Thyroid gland (tissue), 4 donors: ENCODE measurements around the gene PRELID1. TPM values are rescaled to one million over a fixed set of nuclear protein-coding genes. Genes with fewer than 3 reads are reported as not detected.

Source experiments
- DNase-seq, 2 donors: peaks; one replicate each; pipeline ENCODE4 v3.0.0-alpha.2; 2019
- H3K27ac ChIP-seq, 3 donors: fragments of 200-600 bp; sonication (generic); 1 replicate in 2 of 3; 2 replicates in 1 of 3; pipeline ENCODE4 v1.5.1; 2016 to 2019; ENCODE audit warnings: mild to moderate bottlenecking in 1 of 3, moderate library complexity in 1 of 3
- H3K27me3 ChIP-seq: fragments of 200-600 bp; sonication (generic); one replicate; pipeline ENCODE4 v1.5.1; 2019
- H3K36me3 ChIP-seq, 2 donors: fragments of 200-600 bp; sonication (generic); one replicate each; pipeline ENCODE4 v1.5.1; 2016 to 2019
- H3K4me1 ChIP-seq, 2 donors: fragments of 200-600 bp; sonication (generic); one replicate each; pipeline ENCODE4 v1.5.1; 2017 to 2019
- H3K4me3 ChIP-seq, 3 donors: fragments of 200-600 bp; sonication (generic); replicated peaks in 1 of 3; 1 replicate in 2 of 3; 2 replicates in 1 of 3; pipeline ENCODE4 v1.5.1; 2016; ENCODE audit warnings: mild to moderate bottlenecking in 1 of 3
- H3K9me3 ChIP-seq: fragments of 200-600 bp; sonication (generic); one replicate; pipeline ENCODE4 v1.5.1; 2017
- CTCF ChIP-seq, 6 experiments: fragments of 200-600 bp in 3 of 6; fragments of 450-650 bp in 3 of 6; sonication (generic) in 3 of 6; IDR thresholded peaks; one replicate each; pipeline ENCODE4 v1.5.1; 2016 to 2019; ENCODE audit warnings: antibody characterized with exemption in 6 of 6, mild to moderate bottlenecking in 2 of 6, inconsistent platforms in 1 of 6, moderate library complexity in 1 of 6
- POLR2A ChIP-seq, 2 donors: fragments of 450-650 bp; IDR thresholded peaks; one replicate each; pipeline ENCODE4 v1.6.1; 2017; ENCODE audit warnings: antibody characterized with exemption in 2 of 2, mild to moderate bottlenecking in 2 of 2, moderate library complexity in 1 of 2
- WGBS, 2 donors: methylation state at CpG; one replicate each; pipeline ENCODE4 v1.1.5; 2017; 5-methylcytosine and 5-hydroxymethylcytosine counted together
- intact Hi-C: fragments of 100-400 bp; cut with DNase I; formaldehyde crosslinking; loops from one replicate; pipeline ENCODE4 v1.15.1; 2023
- total RNA-seq, 4 donors: library from RNA; depleted of rRNA; stranded (reverse); fragments of >200 nt; gene quantifications; one replicate each; pipeline ENCODE4 v1.2.3, GENCODE V29; 2016

Gene PRELID1
- total RNA-seq, 4 donors from 2014 or later = 52.8 to 83.2 (median 57.9) TPM

GRCh38 chr5:177350776-177351391 lies 47.3 kb downstream of the PRELID1 start:
- no peaks in the 10 kb centered on the region for H3K36me3 ChIP-seq
- no peaks in the 10 kb centered on the region for H3K9me3 ChIP-seq
- intact Hi-C loops = loop anchor here (5.0 kb wide), 1 partner anchor 39 kb away; the partner anchor contains the start of gene MXD3
- H3K4me3 ChIP-seq = peak overlapping the region; percentile 66 to 93 (median 82)
- H3K4me1 ChIP-seq = peaks cover 14 to 27% of the 10 kb centered on the region in 2 donors
- DNase-seq = no peak
- 17 to 21% methylated on average over 11 to 19 of the region's 19 CpGs for WGBS, 2 donors
- peak overlapping the region; percentile 86 to 90 (median 86) for H3K27ac ChIP-seq
- H3K27me3 ChIP-seq = no peaks in the 10 kb centered on the region
- TF ChIP-seq CTCF (IDR thresholded peaks at IDR 0.05) (no peak), POLR2A (IDR thresholded peaks at IDR 0.05) (no peak)

GRCh38 chr5:177351392-177352329 lies 48.1 kb downstream of the PRELID1 start, which contains the start of gene LMAN2:
Gene LMAN2 (minus strand): TSS chr5:177351668. CDS start chr5:177351647, 21 bp downstream.
- DNase-seq = peak; percentile 93 to 95
- Histone ChIP-seq H3K27me3 (no peaks in the 10 kb centered on the region), H3K9me3 (no peaks in the 10 kb centered on the region), H3K27ac (peak within 1 kb of the TSS; percentile 86 to 90 (median 86)), H3K4me3 (peak within 1 kb of the TSS; percentile 66 to 93 (median 82)), H3K36me3 (no peaks in the 10 kb centered on the region), H3K4me1 (peaks cover 14 to 27% of the 10 kb centered on the region in 2 donors)
- intact Hi-C loops = loop anchor here (5.0 kb wide), 1 partner anchor 39 kb away; the partner anchor contains the start of gene MXD3
- WGBS, 2 donors = 8% methylated on average over 46 to 47 of the region's 55 CpGs
- no peak for TF ChIP-seq CTCF (IDR thresholded peaks at IDR 0.05)
- TF ChIP-seq POLR2A (IDR thresholded peaks at IDR 0.05) = peak in 1 of 2 donors; percentile 60

- no peaks in the 10 kb centered on the region for H3K9me3 ChIP-seq
- no peak overlapping the region for H3K4me3 ChIP-seq
- WGBS, 2 donors = 74 to 78% methylated on average over 5 of the region's 5 CpGs
- no peak for DNase-seq
- no peak overlapping the region for H3K27ac ChIP-seq
- H3K27me3 ChIP-seq = no peaks in the 10 kb centered on the region
- TF ChIP-seq POLR2A (IDR thresholded peaks at IDR 0.05) (no peak), CTCF (IDR thresholded peaks at IDR 0.05) (no peak)
- intact Hi-C loops = loop anchor here (5.0 kb wide), 1 partner anchor 41 kb away; the partner anchor contains the start of gene MXD3
- peaks cover 14 to 27% of the 10 kb centered on the region in 2 donors for H3K4me1 ChIP-seq
- no peaks in the 10 kb centered on the region for H3K36me3 ChIP-seq
Observed at GRCh38 chr5:177353093-177353492, 49.5 kb downstream of the PRELID1 start.

DNA sequence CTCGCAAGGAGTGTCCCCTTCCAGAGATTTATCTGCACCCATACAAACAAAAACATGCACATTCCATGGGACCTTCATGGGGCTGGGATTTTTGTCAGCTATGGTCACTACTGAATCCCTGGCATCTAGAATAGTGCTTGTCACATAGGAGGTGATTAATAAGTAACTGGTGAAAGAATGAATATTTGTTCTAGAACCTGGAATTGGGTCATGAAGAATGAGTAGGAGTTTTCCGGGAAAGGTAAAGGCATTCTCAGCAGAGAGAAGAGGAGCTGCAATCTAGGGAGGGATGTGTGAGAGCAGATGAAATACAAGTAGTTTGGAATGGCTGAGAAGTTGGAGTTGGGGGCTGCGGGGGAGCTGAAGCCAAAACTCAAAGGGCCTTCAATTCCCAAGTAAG lies 50.7 kb downstream of the PRELID1 start:
- H3K9me3 ChIP-seq = no peaks in the 10 kb centered on the region
- peaks cover 14 to 21% of the 10 kb centered on the region in 2 donors for H3K4me1 ChIP-seq
- H3K36me3 ChIP-seq = no peaks in the 10 kb centered on the region
- intact Hi-C loops = loop anchor here (5.0 kb wide), 1 partner anchor 42 kb away; the partner anchor contains the start of gene MXD3
- H3K27ac ChIP-seq = no peak overlapping the region
- H3K27me3 ChIP-seq = no peaks in the 10 kb centered on the region
- no peak for DNase-seq
- no peak overlapping the region for H3K4me3 ChIP-seq
- TF ChIP-seq POLR2A (IDR thresholded peaks at IDR 0.05) = no peak
- no peak for TF ChIP-seq CTCF (IDR thresholded peaks at IDR 0.05)
- 88 to 93% methylated on average over 3 of the region's 3 CpGs for WGBS, 2 donors
